GM19328 (cell line): Measurements from ENCODE around the gene PDE4C.
"Not testable (repeated sequence)": the region's sequence is repeated elsewhere in the genome, so short reads cannot be mapped to it uniquely, and the experiment has no call there.

ENCODE experiments used
- ATAC-seq: cut with Tn5 transposase; IDR thresholded peaks from one replicate; pipeline ENCODE4 v1.9.1; 2021; ENCODE audit warnings: mild to moderate bottlenecking, moderate library complexity; ENCODE audit not compliant: unreplicated experiment

The PDE4C gene

GRCh38 chr19:18223860-18224524, 2.2 kb downstream of the PDE4C start:
- no peak for ATAC-seq

- ATAC-seq: no peak
Observed at GRCh38 chr19:18221815-18222725, 4.2 kb downstream of the PDE4C start.

GRCh38 chr19:18220632-18221275, 5.5 kb downstream of the PDE4C start:
- no peak for ATAC-seq

- ATAC-seq: no peak
Observed at GRCh38 chr19:18219911-18220631, 6.2 kb downstream of the PDE4C start.

- ATAC-seq: no peak
Observed at GRCh38 chr19:18218600-18218999, 7.6 kb downstream of the PDE4C start.

GRCh38 chr19:18218159-18218558, 8.1 kb downstream of the PDE4C start:
- ATAC-seq: no peak

GRCh38 chr19:18216789-18217188, 9.4 kb downstream of the PDE4C start:
- no peak for ATAC-seq

GRCh38 chr19:18214779-18215433, 11.3 kb downstream of the PDE4C start:
- no peak for ATAC-seq

GRCh38 chr19:18211683-18212082, 14.6 kb downstream of the PDE4C start:
- ATAC-seq: no peak

- not testable (repeated sequence) for ATAC-seq
Observed at GRCh38 chr19:18209912-18210311, 16.3 kb downstream of the PDE4C start.

- no peak for ATAC-seq
Observed at GRCh38 chr19:18208098-18208951, 17.9 kb downstream of the PDE4C start.

- ATAC-seq: no peak
Observed at GRCh38 chr19:18206018-18206417, 20.2 kb downstream of the PDE4C start.

- no peak for ATAC-seq
Observed at GRCh38 chr19:18205200-18205892, 20.9 kb downstream of the PDE4C start.

GRCh38 chr19:18204394-18205199, 21.6 kb downstream of the PDE4C start:
- ATAC-seq: peak; percentile 8

- peak; percentile 91 for ATAC-seq
Observed at GRCh38 chr19:18203863-18204393, 22.3 kb downstream of the PDE4C start, which contains the start of gene RAB3A. RAB3A (minus strand) TSS chr19:18204042; CDS start chr19:18202740, 1,302 bp downstream.

GRCh38 chr19:18203408-18203862, 22.8 kb downstream of the PDE4C start:
- no peak for ATAC-seq

- no peak for ATAC-seq
Observed at GRCh38 chr19:18202778-18203407, 23.3 kb downstream of the PDE4C start.
